Stimulated activated CD4-positive, alpha-beta T cell treated with anti-CD3 and anti-CD28 coated beads, TNF-alpha, amount 100 ng/mL, for 4 hours (primary cell): ENCODE data around the gene TMC7.
"Not testable (repeated sequence)": the region's sequence is repeated elsewhere in the genome, so short reads cannot be mapped to it uniquely, and the experiment has no call there.

Experiments used
- DNase-seq, 3 experiments: peaks; one replicate each; pipeline ENCODE4 v3.0.0-alpha.2; 2020; ENCODE audit warnings: low read depth in 3 of 3

TMC7 gene

DNA sequence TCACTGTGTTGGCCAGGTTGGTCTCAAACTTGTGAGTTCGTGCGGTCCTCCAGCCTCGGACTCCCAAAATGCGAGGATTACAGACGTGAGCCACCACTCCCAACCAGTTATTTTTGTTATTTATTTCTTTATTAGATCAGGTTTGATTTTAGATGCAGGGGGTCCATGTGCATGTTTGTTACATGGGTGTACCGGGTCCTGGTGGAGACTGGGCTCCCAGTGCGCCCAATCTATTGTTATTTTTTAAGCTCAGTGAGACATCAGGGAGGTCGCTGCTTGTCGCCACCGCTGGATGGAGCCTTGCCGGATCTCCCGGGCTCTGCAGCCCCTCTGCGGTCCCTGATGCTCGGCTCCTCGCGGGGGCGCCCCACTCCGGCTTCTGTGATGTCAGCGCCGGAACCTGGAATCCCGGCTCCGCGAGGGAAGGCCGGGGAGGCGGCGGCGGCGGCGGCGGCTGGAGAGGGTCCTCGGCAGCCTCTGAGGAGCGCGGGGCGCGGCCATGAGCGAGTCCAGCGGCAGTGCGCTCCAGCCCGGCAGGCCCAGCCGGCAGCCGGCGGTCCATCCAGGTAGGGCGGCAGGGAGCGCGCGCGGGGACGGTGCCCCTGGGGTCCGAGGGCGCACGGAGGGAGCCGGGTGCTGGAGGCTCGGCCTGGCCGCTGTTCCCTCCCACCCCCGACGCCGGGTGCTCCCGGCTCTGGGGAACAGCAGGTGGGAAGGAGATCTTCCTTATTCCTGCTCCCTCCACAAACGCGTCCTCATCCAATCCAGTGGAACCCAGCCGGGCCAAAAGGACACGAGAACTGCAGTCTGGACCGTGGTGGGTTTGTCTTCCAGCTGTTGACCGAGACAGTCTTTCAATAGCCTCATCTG lies at the start of gene TMC7:
TMC7 (plus strand) TSS at position 370 of the 870 bp plus-strand sequence; CDS start at position 500, 130 bp downstream.
- no peak for DNase-seq

DNA sequence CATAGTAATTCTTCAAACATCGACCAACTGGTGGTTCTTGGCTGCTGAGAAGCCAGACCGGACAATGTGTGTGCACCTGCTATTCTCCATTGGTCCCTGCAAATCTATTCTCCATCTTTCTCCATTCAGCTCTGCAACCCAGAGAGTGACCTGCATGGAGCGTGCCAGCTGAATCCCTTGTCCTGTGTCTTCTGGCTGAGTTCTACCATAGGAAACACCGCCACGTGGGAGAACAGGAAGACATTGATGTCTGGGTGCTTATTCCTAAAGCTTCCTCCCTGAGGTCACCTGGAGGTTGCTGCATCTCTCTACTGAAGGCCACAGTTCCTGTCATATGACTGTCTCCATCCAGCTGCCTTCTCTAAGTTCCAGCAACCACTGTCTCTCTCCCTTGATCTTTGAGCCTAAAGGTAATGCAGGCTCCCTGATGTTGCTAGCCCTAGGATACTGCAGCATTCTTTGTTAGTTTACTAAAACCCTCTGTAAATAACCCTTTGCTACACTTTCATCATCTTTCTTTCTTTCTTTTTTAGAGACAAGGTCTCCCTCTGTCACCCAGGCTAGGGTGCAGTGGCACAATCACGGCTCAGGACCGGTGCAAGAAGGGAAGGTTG lies 46.9 kb upstream of the TMC7 start:
- DNase-seq, result no peak

DNA sequence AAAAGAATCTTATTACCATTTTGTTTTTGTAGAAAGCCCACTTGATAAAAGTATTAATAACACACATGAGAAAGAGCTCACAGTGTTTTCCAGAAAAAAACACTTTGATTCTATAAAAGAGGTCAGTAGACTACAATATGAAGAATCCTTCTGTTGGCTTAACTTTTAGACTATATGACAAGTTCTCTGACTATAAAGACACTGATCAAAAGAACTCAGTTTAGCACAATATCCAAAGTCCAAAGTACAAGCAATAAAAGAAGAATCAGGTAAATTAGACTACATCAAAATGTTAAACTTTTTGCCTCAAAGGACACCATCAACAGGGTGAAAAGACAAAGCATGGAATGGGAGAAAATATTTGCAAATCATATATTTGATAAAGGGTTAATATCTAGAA lies 46.3 kb upstream of the TMC7 start:
- no peak for DNase-seq

DNA sequence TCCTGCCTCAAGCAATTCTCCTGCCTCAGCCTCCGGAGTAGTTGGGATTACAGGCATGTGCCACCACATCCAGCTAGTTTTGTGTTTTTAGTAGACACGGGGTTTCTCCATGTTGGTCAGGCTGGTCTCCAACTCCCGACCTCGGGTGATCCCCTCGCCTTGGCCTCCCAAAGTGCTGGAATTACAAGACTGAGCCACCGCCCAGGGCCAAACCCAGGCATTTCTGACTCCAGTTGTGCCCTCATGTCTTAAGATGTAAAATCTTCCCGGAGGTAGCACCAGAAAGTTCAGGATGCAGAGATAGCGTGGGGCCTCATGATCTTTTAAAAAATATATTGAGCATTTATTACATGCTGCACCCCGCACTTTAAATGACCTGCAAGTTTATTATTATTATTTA lies 44.7 kb upstream of the TMC7 start:
- DNase-seq, result no peak

DNA sequence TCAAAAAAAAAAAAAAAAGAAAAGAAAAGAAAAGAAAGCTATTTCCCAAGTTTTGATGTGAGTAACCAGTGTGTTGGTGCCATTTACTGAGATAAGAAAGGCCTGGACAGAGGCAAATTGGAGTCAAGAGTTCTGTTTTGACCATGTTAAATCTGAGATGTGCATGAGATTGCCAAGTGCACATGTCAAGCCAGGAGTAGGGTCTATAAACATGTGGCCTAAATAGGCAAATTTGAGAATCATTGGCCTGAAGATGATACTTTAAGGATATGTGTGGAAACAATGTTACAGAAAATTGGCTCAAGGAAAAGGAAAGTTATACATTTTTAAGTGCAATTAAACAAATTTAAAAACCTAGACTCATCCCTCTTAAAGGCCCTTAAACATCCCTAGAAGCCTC lies 42.3 kb upstream of the TMC7 start:
- no peak for DNase-seq

DNA sequence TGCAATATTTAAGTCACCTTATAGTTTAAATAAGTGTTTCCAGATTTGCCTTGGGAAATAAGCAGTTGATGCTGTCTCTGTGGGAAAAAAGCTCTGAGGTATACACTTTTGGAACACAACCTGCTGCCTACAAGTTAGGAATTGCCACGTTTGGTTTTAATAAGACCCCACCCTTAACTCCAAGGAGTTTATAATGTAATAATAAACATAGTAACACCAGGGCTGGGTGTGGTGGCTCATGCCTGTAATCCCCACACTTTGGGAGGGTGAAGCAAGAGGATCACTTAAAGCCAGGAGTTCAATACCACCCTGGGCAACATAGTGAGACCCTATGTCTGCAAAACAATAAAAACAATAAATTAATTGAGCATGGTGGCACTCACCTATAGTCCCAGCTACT lies 41.7 kb upstream of the TMC7 start:
- no peak for DNase-seq

DNA sequence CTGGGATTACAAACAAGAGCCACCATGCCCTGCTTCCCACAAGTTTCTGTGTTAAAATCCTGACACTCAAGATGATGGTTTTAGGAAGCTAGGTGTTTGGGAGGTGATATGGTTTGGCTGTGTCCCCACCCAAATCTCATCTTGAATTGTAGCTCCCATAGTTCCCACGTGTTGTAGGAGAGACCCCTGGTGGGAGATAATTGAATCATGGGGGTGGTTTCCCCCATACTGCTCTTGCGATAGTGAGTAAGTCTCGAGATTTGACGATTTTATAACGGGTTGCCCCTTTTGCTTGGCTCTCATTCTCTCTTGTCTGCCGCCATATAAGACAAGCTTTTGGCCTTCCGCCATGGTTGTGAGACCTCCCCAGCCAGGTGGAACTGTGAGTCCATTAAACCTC lies 40.3 kb upstream of the TMC7 start:
- no peak for DNase-seq

DNA sequence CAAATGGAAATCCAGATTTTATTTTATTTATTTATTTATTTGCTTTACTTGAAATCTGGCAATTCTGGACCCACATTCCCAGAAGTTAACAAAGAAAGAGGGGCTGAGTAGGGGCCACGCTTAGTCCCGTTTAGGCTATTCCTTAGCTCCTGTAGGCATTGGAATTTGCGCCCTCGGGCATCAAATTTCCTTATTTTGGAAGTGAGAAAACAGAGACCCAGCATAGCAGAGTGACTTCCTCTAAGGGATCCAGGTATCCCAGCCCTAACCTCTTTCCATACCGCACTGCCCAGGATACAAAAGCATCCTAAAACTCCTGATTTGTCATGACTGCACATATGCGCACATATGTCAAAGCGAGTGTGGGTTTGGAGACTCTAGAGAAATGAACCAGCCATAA lies 38.5 kb upstream of the TMC7 start:
- DNase-seq, result no peak

DNA sequence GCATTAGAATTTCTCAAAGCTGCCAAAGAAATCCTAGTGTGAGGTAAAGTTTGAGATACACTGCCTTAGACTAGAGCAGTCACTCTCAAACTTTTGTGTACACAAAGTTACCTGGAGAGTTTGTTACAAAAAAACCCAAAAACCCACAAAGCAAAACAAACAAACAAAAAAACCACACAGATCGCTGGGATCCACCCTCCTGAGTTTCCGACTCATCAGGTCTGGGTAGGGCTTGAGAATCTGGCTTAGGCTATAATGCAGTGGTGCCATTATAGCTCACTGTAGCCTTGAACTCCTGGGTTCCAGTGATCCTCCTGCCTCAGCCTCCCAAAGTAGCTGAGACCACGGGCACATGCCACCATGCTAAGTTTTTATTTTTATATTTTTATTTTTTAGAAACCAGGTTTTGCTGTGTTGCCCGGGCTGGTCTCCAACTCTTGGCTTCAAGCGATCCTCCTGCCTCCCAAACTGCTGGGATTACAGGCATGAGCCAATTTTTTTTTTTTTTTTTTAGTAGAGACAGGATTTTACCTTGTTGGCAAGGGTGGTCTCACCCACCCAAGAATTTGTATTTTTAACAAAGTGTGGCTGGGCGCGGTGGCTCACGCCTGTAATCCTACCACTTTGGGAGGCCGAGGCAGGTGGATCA lies 35.2 kb upstream of the TMC7 start:
- DNase-seq, result no peak

DNA sequence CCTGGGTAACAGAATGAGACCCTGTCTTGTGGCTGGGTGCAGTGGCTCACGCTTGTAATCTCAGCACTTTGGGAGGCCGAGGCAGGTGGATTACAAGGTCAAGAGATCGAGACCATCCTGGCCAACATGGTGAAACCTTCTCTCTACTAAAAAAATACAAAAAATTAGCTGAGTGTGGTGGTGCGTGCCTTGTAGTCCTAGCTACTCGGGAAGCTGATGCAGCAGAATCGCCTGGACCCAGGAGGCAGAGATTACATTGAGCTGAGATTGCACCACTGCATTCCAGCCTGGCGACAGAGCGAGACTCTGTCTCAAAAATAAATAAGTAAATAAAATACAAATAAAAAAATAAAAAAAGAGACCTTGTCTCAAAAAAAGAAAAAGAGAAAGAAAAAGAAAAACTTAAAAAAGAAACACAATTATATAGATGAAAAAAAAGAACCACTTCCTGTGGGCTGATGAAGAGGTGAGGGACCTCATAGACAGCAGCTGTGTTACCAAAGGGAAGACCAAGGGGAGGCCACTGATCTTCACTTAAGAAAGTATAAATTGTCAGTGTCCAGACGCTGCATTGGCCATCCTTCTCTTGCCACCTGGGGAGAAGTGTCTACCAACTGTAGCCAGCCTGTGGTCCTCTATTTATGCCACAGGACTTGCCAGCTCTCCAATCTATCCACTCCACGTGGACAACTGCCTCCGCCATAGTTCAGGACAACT lies 33.1 kb upstream of the TMC7 start:
- no peak for DNase-seq

DNA sequence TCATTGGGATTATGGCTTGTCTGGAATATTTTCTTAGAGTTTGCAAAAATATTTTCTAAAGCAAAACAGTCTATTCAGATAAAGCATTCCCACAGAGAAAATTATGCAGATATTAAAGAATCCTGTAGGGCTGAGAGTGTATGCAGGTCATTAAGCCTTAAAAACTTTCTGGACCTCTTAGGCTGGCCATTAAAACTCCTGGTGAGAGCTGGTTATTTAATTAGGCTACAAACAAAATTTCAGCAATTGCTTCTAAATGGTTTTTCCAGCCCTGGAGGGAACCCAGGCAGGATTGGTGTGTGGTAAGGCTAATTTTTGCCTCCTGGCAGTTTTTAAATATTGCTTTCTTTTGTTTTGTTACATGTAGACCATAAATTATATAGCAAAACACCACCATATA lies 30.2 kb upstream of the TMC7 start:
- no peak for DNase-seq

DNA sequence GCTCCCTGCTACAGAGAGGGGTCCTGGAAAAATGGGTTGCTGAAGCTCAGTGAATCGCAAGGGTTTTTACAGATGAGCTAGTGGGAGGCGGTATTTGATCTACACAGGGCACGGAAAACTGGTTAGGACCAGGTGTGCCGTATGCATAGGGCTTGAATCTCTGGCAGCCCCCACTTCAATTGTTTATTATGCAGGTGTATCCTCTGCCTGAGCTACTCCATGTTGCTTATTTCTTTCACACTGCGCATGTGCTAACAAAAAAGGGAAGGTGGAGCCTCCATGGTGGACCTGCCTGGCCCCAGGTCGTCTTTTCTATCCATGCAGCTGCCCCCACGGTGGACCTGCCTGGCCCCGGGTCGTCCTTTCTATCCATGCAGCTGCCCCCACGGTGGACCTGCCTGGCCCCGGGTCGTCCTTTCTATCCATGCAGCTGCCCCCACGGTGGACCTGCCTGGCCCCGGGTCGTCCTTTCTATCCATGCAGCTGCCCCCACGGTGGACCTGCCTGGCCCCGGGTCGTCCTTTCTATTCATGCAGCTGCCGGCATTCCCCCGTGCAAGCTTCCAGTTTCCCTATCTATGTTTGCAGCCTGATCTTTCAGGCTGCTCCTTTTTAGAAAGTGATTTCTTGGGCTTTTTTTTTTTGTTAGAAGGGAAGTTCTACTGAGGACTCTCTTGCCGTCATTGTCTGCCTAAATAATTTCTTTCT lies 27.7 kb upstream of the TMC7 start:
- DNase-seq, result not testable (repeated sequence)

DNA sequence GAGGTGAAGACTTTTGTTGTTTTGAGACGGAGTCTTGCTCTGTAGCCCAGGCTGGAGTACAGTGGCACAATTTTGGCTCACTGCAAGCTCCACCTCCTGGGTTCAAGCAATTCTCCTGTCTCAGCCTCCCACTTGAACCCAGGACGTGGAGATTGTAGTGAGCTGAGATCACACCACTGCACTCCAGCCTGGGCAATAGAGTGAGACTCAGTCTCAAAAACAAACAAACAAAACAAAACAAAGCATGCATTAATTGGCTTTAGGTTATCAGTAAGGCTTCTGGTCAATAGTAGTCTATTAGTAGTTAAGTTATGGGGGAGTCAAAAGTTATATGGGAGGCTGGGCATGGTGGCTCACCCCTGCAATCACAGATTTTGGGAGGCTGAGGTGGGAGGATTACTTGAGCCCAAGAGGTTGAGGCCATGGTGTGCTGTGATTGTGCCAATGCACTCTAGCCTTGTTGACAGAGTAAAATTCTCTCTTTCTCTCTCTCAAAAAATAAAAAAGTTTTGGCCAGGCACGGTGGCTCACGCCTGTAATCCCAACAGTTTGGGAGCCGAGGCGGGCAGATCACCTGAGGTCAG lies 27.0 kb upstream of the TMC7 start:
- not testable (repeated sequence) for DNase-seq

DNA sequence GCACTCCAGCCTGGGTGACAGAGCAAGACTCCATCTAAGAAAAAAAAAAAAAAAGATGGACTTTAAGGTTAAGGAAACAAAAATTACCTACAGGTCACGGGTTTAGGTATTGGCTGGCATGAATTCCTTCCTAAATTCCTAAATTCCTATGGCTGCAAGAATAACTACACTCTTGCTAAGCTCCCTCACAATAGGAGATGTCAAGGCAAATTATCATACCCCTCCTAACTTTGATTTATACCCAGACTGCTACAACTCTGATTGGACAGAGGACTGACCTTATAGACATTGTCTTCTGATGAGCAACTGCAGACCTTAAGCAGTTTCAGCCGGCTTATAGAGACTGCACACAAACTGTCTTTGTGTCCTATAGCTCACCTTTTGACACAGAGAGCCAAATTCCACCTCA lies 25.1 kb upstream of the TMC7 start:
- no peak for DNase-seq

DNA sequence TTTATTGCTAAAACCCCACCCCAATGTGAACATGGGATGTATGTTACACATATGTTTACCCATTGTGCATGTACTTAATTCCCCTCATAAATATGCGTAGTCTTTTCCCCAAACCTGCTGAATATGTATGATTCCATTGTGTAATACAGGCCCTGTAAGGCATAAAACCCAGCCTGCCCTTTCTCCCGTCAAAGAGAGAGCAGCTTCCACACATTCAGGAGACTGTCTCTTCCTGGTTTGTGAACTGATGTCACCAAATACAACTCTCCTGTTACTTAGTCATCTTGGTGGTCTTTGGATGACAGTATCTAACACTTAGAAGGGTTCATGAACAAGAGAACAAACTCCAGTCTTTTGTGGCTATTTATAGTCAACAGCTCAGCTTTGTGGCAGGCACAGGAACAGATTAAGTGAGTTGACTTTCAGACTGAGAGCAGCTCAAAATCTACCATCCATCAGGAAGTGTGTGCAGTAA lies 24.7 kb upstream of the TMC7 start:
- DNase-seq, result no peak

DNA sequence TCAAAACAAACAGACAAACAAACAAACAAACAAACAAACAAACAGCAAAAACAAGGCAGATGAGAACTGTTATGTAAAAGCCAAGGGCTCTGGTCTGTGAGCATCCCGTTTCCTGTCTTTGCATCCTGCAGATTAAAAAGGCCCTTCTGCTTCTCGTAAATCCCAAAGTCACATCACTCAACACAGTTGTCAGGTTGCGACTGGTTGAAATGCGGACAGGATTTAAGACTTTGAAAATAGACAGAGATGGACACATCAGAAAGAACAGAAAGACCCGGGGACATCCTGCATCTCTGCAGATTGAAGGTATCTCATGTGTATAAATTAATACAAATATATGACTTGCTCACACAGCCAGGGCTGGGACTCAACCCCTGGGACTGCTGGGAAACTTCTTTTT lies 18.2 kb upstream of the TMC7 start:
- DNase-seq, result no peak

DNA sequence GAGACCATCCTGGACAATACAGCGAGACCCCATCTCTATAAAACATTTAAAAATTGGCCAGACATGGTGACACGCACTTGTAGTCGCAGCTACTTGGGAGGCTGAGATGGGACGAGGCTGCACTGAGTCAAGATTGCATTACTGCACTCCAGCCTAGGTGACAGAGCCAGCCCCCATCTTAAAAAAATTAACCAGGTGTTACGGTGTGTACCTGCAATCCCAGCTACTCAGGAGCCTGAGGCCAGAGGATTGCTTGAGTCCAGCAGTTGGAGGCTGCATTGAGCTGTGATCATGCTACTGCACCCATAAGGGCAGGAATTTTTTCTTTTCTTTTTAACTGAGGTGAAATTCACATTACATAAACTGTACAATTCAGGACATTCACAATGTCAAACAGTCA lies 16.9 kb upstream of the TMC7 start:
- DNase-seq, result no peak

DNA sequence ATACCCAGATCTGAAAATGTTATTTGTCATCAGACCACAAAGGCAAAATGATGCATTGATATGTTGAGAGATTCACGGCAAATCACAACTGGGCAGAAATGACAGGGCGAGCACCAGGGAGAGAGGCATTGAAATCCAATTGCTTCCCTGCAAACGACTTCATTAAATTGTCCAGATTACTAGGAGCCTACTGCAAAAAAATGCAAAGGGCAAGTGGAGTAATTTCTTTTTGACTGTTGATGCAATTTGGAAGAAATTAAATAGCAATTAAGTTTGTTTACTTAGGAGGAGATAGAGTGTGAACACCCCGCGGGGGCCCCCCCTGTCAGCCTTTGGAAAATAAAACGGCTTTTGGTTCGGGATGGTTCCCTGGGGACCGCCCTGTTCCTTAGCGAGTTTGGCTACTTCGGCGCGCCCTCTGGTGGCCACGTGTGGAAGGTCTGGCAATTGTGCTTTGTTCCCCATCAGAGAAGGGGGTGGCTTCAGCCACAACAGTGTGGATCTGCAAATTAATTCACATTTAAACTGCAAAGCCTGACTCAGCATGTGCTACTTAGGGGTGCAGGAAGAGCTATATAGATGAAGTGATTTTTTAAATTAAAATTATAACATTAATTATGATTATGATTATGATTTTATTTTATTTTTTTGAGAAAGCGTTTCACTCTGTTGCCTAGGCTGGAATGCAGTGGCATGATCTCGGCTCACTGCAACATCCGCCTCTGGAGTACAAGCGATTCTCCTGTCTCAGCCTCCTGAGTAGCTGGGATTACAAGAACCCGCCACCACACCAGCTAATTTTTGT lies 14.5 kb upstream of the TMC7 start:
- peak; percentile 64 to 71 (median 65) for DNase-seq

DNA sequence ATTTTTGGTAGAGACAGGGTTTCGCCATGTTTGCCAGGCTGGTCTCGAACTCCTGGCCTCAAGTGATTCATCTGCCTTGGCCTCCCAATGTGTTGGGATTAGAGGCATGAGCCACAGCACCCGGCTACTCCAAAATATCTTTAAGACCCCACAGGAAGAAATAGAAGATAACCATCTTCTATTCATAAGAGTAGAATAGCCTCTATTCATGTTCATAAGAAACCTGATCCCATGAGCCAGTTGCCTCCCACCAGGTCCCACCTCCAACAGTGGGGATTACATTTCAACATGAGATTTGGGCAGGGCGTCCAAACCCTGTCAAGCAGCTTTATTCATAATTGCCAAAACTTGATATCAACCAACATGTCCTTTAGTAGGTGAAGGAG lies 13.9 kb upstream of the TMC7 start:
- DNase-seq, result no peak

DNA sequence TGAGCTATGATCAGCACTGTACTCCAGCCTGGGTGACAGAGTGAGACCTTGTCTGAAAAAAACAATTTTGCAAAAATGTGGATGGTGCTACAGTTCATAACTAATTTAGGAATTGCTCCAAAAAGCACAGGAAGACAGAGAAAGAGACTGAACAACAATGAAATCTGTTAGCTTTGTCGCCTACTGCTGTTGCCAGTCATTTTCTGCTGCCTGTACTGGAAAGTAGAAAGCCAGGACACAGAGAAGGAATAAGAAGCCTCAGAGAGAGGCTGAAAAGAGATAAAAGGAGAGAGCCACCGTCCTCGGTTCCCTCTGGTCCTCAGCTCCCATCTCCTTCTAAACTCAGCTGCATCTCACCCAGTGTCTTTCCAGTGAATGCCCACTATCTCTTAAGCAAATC lies 8.6 kb upstream of the TMC7 start:
- no peak for DNase-seq
